OCI-M2 (cell line): ENCODE measurements around the gene SCAF8.
A peak's percentile ranks its signal among the peaks of the same experiment; 100 is the strongest.
"Not testable (repeated sequence)": the region's sequence is repeated elsewhere in the genome, so short reads cannot be mapped to it uniquely, and the experiment has no call there.

Experiments used
- DNase-seq: peaks from one replicate; lab custom pipeline; 2025; ENCODE audit not compliant: unreplicated experiment; lab: John Stamatoyannopoulos, UW

The SCAF8 gene

GRCh38 chr6:154733626-154734382, 588 bp downstream of the SCAF8 start:
- DNase-seq: peak; percentile 56

- DNase-seq: no peak
Observed at GRCh38 chr6:154736618-154737259, 3.5 kb downstream of the SCAF8 start.

GRCh38 chr6:154737424-154737823, 4.2 kb downstream of the SCAF8 start:
- no peak for DNase-seq

- no peak for DNase-seq
Observed at GRCh38 chr6:154738551-154738961, 5.3 kb downstream of the SCAF8 start.

- DNase-seq: no peak
Observed at GRCh38 chr6:154740658-154741057, 7.4 kb downstream of the SCAF8 start.

- DNase-seq: no peak
Observed at GRCh38 chr6:154742891-154743290, 9.7 kb downstream of the SCAF8 start.

GRCh38 chr6:154744029-154744745, 11.0 kb downstream of the SCAF8 start:
- not testable (repeated sequence) for DNase-seq

- DNase-seq: no peak
Observed at GRCh38 chr6:154745243-154745642, 12.0 kb downstream of the SCAF8 start.

- no peak for DNase-seq
Observed at GRCh38 chr6:154749341-154749740, 16.1 kb downstream of the SCAF8 start.

GRCh38 chr6:154751011-154751800, 18.0 kb downstream of the SCAF8 start:
- no peak for DNase-seq

GRCh38 chr6:154752022-154752421, 18.8 kb downstream of the SCAF8 start:
- no peak for DNase-seq

GRCh38 chr6:154754152-154754551, 20.9 kb downstream of the SCAF8 start:
- no peak for DNase-seq

GRCh38 chr6:154757352-154758050, 24.3 kb downstream of the SCAF8 start:
- no peak for DNase-seq

- DNase-seq: no peak
Observed at GRCh38 chr6:154758125-154758524, 24.9 kb downstream of the SCAF8 start.

- no peak for DNase-seq
Observed at GRCh38 chr6:154763650-154764049, 30.4 kb downstream of the SCAF8 start.

GRCh38 chr6:154765273-154765672, 32.1 kb downstream of the SCAF8 start:
- DNase-seq: no peak

- DNase-seq: no peak
Observed at GRCh38 chr6:154766288-154766687, 33.1 kb downstream of the SCAF8 start.

- no peak for DNase-seq
Observed at GRCh38 chr6:154767003-154767723, 33.9 kb downstream of the SCAF8 start.

- DNase-seq: no peak
Observed at GRCh38 chr6:154768280-154768679, 35.1 kb downstream of the SCAF8 start.

GRCh38 chr6:154773610-154774089, 40.4 kb downstream of the SCAF8 start:
- DNase-seq: no peak
